Measurements from ENCODE around the gene CTNNA2. TPM values are rescaled to one million over a fixed set of nuclear protein-coding genes. Genes with fewer than 3 reads are reported as not detected.

Gene CTNNA2
- total RNA-seq, 1 donor from 2014 or later, result not detected

DNA sequence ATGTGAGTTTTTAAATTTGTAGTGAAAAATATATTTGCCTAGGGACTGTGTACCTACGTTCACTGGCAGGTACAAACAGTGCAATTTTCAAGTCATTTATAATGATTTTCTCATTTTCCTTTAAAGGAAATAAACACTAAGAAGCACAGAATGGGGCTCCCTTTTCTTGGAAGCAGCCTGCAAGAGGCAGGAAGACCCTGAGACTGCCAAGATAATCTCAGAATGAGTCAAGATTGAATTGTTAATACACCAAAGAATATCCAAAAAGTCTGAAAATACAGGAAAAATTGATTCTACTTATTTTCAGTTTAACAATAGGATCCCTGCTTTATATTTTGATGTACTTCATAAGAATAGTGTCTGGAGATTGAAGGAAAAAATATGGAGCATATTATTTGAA, 331.2 kb downstream of the CTNNA2 start:
- H3K9me3 Mint-ChIP-seq, result no peaks in the 10 kb centered on the region

DNA sequence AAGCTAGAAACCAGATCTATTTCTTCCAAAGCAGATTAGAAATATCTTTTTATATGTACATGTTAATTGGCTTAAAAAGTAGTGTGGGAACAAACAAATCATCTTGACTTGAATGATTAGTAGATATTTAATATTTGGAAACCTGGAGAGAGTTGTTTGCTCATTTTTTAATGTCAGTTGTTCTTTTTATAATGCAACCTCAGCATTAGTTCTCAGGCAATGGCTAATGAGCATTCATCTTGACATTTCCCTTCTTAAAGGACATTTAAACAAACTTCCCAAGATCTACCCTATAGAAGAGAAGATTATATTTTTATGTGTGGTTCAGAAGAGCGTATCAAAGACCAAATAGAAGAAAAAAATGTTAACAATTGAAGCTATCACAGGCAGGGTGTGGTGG, 334.0 kb downstream of the CTNNA2 start:
- Mint-ChIP-seq H3K27me3 (no peaks in the 10 kb centered on the region), H3K9me3 (no peaks in the 10 kb centered on the region), H3K27ac (no peak overlapping the region), H3K36me3 (ENCODE audit: low read depth) (no peaks in the 10 kb centered on the region), H3K4me3 (no peak overlapping the region), H3K4me1 (no peaks in the 10 kb centered on the region)
- intact Hi-C loops (cut with micrococcal nuclease), result no loop called here
- DNase-seq, result no peak

More for the DNA sequence above, 331.2 kb downstream of the CTNNA2 start:
- Mint-ChIP-seq H3K27ac (no peak overlapping the region), H3K36me3 (ENCODE audit: low read depth) (no peaks in the 10 kb centered on the region), H3K27me3 (no peaks in the 10 kb centered on the region), H3K4me3 (no peak overlapping the region), H3K4me1 (no peaks in the 10 kb centered on the region)
- intact Hi-C loops (cut with micrococcal nuclease), result no loop called here
- no peak for DNase-seq

DNA sequence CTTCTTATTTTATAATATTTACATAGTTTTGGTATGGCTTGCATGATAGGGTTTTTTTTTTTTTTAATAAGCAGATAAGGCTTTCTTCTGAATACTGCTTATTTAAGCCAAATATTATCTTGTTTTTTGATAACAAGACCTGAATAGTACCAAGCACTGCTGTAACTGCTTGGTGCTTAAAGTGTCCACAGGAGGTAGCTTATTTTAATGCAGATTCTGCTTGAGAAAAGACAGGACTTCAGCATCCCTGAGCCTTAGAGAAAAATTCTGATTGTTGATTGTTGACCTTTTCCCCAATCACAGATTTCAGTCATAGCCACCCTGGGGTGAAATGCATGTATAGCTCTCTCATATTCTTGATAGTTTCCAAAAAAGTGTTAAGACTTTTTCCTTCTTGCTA, 336.4 kb downstream of the CTNNA2 start:
- Mint-ChIP-seq H3K36me3 (ENCODE audit: low read depth) (no peaks in the 10 kb centered on the region), H3K27me3 (no peaks in the 10 kb centered on the region), H3K4me1 (no peaks in the 10 kb centered on the region), H3K4me3 (no peak overlapping the region), H3K9me3 (no peaks in the 10 kb centered on the region), H3K27ac (no peak overlapping the region)
- DNase-seq, result no peak
- intact Hi-C loops (cut with micrococcal nuclease), result no loop called here

DNA sequence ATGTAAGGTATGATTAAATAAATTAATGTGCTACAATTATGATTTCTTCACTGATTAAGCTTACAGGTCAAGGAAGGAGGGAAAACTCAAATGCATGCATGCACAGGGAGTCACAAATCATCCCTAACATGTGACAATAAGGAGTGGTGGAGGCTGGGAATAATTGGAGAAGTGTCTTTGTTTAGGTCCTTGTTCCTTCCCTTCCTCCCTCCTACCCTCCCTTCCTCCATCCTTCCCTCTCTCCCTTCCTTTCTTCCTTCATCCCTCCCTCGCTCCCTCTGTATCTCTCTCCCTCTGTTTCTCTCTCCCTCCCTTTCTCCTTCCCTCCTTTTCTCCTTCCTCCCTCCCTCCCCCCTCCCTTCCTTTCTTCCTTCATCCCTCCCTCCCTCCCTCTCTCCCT, 337.1 kb downstream of the CTNNA2 start:
- no peaks in the 10 kb centered on the region for H3K36me3 Mint-ChIP-seq (ENCODE audit: low read depth)

DNA sequence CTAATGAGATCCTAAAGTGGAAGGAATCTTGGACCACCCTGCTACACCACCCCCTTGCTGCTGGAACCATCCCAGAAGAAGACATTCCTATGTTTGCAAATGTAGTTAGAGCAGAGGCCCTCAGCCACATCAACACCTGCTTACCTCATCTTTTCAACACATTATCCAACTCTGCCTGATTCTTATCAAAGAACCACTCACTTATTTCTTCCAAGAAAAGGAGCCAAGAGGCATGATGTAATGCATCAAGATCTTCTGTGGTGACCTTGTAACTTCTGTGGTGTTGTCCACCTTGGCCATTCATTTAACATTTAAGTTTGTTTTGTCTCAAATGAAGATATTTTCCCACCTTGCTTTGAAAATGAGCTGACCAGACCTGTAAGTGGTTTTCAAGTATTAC, 338.1 kb downstream of the CTNNA2 start:
- no peaks in the 10 kb centered on the region for H3K9me3 Mint-ChIP-seq
- no peaks in the 10 kb centered on the region for H3K36me3 Mint-ChIP-seq (ENCODE audit: low read depth)
- no peak overlapping the region for H3K4me3 Mint-ChIP-seq
- no peaks in the 10 kb centered on the region for H3K4me1 Mint-ChIP-seq
- no peak overlapping the region for H3K27ac Mint-ChIP-seq
- H3K27me3 Mint-ChIP-seq, result no peaks in the 10 kb centered on the region
- DNase-seq, result no peak
- intact Hi-C loops (cut with micrococcal nuclease), result no loop called here

More for the DNA sequence above, 337.1 kb downstream of the CTNNA2 start:
- Mint-ChIP-seq H3K27me3 (no peaks in the 10 kb centered on the region), H3K4me1 (no peaks in the 10 kb centered on the region), H3K27ac (no peak overlapping the region), H3K9me3 (no peaks in the 10 kb centered on the region), H3K4me3 (no peak overlapping the region)
- no peak for DNase-seq
- intact Hi-C loops (cut with micrococcal nuclease), result no loop called here

DNA sequence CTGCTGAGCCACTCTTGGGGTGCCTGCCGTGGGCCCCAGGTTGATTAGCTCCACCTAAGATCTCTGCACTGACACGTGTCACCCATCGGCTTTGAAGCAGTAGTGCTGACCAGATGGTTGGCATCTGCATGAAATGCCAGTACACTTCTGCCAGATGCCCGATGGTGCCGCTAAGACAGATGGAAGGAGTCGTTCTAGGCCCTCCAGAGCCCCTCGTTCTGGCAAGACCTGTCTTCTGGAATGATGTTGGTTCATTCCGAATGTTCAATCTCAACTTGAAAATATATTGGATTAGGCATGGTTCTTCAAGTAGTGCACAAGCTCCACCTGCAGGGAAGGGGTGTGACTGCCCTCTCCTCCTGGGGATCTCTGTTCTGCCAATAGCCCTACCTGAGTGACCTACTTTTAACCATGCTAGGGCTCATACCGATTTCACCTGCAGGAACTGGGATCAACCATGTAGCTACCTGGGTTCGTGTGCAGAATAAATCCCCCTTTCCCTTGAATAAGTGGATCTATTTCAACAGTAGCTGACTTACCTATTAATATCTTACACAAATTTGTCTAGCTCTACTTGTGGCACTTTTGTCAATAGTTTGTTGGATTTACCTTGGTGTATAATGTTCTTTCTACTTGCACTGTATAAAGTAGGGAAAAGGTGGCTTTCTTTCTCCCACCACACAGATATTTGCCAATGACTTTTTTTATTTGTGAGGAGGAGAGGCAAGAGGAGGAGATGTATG, 342.6 kb downstream of the CTNNA2 start:
- Mint-ChIP-seq H3K27ac (no peak overlapping the region), H3K27me3 (no peaks in the 10 kb centered on the region), H3K4me3 (no peak overlapping the region), H3K9me3 (no peaks in the 10 kb centered on the region), H3K4me1 (no peaks in the 10 kb centered on the region), H3K36me3 (ENCODE audit: low read depth) (no peaks in the 10 kb centered on the region)
- intact Hi-C loops (cut with micrococcal nuclease), result no loop called here
- DNase-seq, result no peak

DNA sequence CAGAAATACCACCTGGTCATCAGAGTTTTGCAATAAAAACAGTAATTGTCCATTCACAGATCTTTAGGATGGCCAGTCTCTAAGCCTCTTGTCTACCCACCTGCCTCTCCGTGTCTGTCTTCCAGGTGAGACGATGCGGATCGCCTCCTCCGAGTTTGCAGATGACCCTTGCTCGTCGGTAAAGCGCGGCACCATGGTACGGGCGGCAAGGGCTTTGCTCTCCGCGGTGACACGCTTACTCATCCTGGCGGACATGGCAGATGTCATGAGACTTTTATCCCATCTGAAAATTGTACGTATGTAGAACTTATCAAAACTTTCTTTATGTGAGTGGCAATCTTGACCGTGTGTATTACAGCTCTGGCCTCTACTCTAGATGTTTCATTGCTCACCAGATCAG, 345.0 kb downstream of the CTNNA2 start:
- Mint-ChIP-seq H3K4me1 (no peaks in the 10 kb centered on the region), H3K27me3 (no peaks in the 10 kb centered on the region), H3K36me3 (ENCODE audit: low read depth) (no peaks in the 10 kb centered on the region), H3K4me3 (no peak overlapping the region), H3K9me3 (no peaks in the 10 kb centered on the region), H3K27ac (no peak overlapping the region)
- intact Hi-C loops (cut with micrococcal nuclease), result no loop called here
- DNase-seq, result no peak

DNA sequence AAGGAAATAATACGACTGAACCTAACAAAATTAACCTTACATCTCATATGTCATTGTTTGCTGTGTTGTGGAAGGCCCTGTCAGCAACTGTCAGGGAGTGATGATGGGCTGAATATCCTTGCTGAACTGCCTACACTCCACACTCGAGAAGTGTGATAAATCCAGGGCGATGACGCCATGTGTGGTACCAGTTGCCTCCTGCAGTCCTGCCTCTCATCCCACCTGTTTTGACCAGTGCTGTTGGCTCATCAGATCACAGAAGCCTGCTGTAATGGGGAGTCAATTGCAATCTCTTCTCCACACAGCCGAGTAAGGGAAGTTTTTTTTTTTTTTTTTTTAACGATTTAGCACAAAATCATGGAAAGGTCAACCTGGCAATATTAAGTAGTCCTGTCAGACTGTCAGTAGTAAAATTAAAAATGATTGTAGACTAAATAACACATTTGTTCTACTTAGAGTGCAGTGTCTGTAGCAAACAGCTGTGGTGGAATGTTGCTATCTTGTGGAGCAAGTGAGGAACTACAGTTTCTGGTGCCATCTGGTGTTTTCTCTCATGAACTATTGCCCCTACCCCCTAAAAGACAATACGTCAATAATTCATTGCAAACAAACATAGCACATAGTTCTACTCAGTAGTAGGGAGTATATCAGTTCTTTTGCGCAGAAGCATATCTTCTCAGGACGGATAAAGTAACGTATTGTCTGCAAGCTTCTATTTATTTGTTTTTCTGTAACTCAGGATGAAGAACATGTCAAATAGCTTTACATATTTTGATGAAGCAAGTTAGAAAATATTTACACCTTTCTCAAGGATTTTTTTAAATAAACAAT, 347.6 kb downstream of the CTNNA2 start:
- intact Hi-C loops (cut with micrococcal nuclease), result no loop called here
- no peak overlapping the region for H3K4me3 Mint-ChIP-seq
- H3K36me3 Mint-ChIP-seq (ENCODE audit: low read depth), result no peaks in the 10 kb centered on the region
- H3K9me3 Mint-ChIP-seq, result no peaks in the 10 kb centered on the region
- DNase-seq, result no peak
- no peak overlapping the region for H3K27ac Mint-ChIP-seq
- H3K4me1 Mint-ChIP-seq, result no peaks in the 10 kb centered on the region
- H3K27me3 Mint-ChIP-seq, result no peaks in the 10 kb centered on the region

DNA sequence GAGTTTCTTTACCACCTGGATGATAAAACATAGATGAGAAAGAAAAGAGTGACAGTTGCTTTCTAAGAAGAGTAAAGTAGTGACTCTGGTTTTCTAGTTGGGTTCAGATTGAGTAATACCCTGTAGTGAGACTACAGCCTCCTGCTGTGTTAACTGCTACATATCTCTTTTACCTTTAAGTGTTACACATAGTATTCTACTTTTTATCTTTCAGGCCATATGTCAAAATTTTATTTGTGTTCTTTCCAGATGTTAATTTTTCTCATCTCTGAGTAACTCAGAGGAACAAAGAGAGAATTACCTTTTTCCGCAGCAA, 348.2 kb downstream of the CTNNA2 start:
- Mint-ChIP-seq H3K36me3 (ENCODE audit: low read depth) (no peaks in the 10 kb centered on the region), H3K4me3 (no peak overlapping the region), H3K9me3 (no peaks in the 10 kb centered on the region), H3K27ac (no peak overlapping the region), H3K4me1 (no peaks in the 10 kb centered on the region), H3K27me3 (no peaks in the 10 kb centered on the region)
- intact Hi-C loops (cut with micrococcal nuclease), result no loop called here
- DNase-seq, result no peak

DNA sequence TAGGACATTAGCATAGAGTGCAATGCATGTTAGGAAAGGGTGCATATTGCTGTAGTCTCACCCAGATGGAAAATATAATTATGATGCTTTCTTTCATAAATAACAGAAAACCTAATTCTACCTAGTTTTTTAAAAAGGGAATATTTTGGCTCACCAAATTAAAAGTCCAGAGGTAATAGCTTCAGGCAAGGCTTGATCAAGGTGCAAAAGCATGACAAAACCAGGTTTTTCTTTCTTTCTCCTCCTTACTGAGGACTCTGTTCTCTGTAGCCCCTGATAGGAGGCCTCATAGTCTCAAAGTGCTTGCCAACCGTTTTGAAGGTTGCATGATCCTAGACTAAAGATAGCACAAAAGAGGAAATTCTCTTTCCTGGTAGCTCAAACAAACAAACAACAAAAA, 349.9 kb downstream of the CTNNA2 start:
- Mint-ChIP-seq H3K9me3 (no peaks in the 10 kb centered on the region), H3K27me3 (no peaks in the 10 kb centered on the region), H3K27ac (no peak overlapping the region), H3K4me3 (no peak overlapping the region), H3K36me3 (ENCODE audit: low read depth) (no peaks in the 10 kb centered on the region), H3K4me1 (no peaks in the 10 kb centered on the region)
- intact Hi-C loops (cut with micrococcal nuclease), result no loop called here
- DNase-seq, result no peak

DNA sequence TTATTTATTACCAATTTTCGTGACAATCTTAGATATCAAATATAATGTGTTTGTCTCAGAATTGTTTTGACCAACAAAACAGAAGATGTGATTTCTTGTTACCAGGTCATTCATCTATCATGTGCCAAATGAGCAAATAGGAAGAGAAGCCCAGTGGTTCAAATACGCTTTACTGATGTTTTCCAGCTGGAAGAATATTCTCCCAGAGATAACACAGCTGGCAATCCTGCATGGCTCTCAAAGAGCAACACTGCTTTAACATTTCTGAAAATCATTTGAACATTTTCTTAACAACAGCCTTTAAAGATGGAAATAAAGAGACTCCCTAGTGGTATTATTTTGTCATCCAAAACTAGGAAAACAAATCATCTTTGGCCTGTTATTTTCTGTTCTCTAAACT, 359.8 kb downstream of the CTNNA2 start:
- Mint-ChIP-seq H3K9me3 (no peaks in the 10 kb centered on the region), H3K27ac (no peak overlapping the region), H3K4me1 (no peaks in the 10 kb centered on the region), H3K4me3 (no peak overlapping the region), H3K36me3 (ENCODE audit: low read depth) (no peaks in the 10 kb centered on the region), H3K27me3 (no peaks in the 10 kb centered on the region)
- intact Hi-C loops (cut with micrococcal nuclease), result no loop called here
- DNase-seq, result no peak

DNA sequence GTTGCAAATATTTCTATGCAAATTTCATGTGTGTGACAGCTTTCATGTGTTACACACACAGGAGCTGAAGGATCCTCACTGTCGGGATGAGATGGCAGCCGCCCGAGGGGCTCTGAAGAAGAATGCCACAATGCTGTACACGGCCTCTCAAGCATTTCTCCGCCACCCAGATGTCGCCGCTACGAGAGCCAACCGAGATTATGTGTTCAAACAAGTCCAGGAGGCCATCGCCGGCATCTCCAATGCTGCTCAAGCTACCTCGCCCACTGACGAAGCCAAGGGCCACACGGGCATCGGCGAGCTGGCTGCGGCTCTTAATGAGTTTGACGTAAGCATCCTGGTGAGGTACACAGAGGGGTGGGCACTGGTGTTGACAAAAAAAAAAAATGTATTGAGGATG, 361.2 kb downstream of the CTNNA2 start:
- no peaks in the 10 kb centered on the region for H3K9me3 Mint-ChIP-seq
- no peak overlapping the region for H3K27ac Mint-ChIP-seq
- intact Hi-C loops (cut with micrococcal nuclease), result no loop called here
- H3K27me3 Mint-ChIP-seq, result no peaks in the 10 kb centered on the region
- H3K4me1 Mint-ChIP-seq, result no peaks in the 10 kb centered on the region
- H3K4me3 Mint-ChIP-seq, result no peak overlapping the region
- no peak for DNase-seq
- H3K36me3 Mint-ChIP-seq (ENCODE audit: low read depth), result no peaks in the 10 kb centered on the region

DNA sequence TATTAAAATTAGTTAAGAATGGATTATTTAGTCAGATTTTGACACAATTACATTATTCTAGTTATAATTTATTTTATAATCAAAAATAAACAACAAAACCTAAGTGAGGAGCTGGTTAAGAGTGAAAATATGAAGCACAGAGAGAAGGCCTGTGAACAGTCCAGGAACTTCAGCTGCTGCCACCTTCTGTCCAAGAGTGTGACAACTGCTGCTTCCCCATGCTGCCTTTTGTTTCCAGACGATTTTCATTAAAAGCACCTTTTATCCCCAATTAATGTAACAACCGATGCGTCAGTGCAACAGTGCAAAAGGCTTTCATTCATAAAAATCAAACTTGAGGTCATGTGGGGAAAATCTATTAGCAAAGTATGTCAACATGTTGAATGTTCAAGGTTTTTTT, 363.6 kb downstream of the CTNNA2 start:
- no peaks in the 10 kb centered on the region for H3K4me1 Mint-ChIP-seq
- no peaks in the 10 kb centered on the region for H3K27me3 Mint-ChIP-seq
- H3K36me3 Mint-ChIP-seq (ENCODE audit: low read depth), result no peaks in the 10 kb centered on the region
- intact Hi-C loops (cut with micrococcal nuclease), result no loop called here
- peak; percentile 27 for DNase-seq
- H3K27ac Mint-ChIP-seq, result no peak overlapping the region
- no peaks in the 10 kb centered on the region for H3K9me3 Mint-ChIP-seq
- H3K4me3 Mint-ChIP-seq, result no peak overlapping the region

DNA sequence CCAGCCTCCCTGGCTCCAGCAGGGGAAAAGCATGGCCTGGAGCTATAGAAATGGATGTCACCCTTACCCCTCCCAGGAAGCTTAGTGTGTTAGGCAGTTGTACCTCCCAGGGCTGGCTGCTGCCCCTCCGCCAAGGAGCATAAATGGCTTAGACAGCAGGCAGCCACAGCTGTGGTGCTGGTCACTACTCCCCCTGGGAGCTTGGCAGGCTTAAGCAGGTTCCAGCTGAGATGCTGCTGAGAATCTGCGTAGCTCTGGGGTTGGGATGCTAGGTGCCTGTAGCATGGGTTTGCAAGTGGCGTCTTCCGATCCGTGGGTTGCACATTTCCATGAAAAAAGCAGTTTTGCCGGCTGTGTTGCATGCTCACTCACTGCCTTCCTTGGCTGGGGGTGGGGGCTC, 369.7 kb downstream of the CTNNA2 start:
- intact Hi-C loops (cut with micrococcal nuclease), result no loop called here
- no peaks in the 10 kb centered on the region for H3K36me3 Mint-ChIP-seq (ENCODE audit: low read depth)

More for the DNA sequence above, 369.7 kb downstream of the CTNNA2 start:
- H3K4me1 Mint-ChIP-seq, result no peaks in the 10 kb centered on the region
- DNase-seq, result no peak
- H3K9me3 Mint-ChIP-seq, result no peaks in the 10 kb centered on the region
- H3K27ac Mint-ChIP-seq, result no peak overlapping the region
- H3K4me3 Mint-ChIP-seq, result no peak overlapping the region
- no peaks in the 10 kb centered on the region for H3K27me3 Mint-ChIP-seq

Measured in activated CD4-positive, alpha-beta T cell treated with anti-CD3 and anti-CD28 coated beads, Interleukin-2, amount 10 ng/mL, durations not matched to agents 24 days and 14 days (primary cell).